Body of pancreas (tissue), 4 donors: Measurements from ENCODE around the gene CATSPER1. TPM values are rescaled to one million over a fixed set of nuclear protein-coding genes. Genes with fewer than 3 reads are reported as not detected.

ENCODE experiments used
- ATAC-seq: fragments of 150-250 bp; one replicate; pipeline ENCODE4 v1.9.1; 2016
- DNase-seq, 4 donors: peaks; one replicate each; pipeline ENCODE4 v3.0.0-alpha.2; 2019
- H3K27ac ChIP-seq, 4 donors: fragments of 200-600 bp; sonication (generic); 1 replicate in 3 of 4; 2 replicates in 1 of 4; pipeline versions ENCODE4 v1.5.1 to v1.6.1; 2016 to 2019; ENCODE audit warnings: mild to moderate bottlenecking in 1 of 4, mixed read lengths in 1 of 4, moderate library complexity in 1 of 4
- H3K27me3 ChIP-seq, 2 donors: fragments of 200-600 bp; sonication (generic); one replicate each; pipeline ENCODE4 v1.6.0; 2016; ENCODE audit warnings: mild to moderate bottlenecking in 1 of 2
- H3K36me3 ChIP-seq, 2 donors: fragments of 200-600 bp; sonication (generic); replicated peaks in 1 of 2; 2 replicates each; pipeline ENCODE4 v1.5.1; 2016; ENCODE audit warnings: low read depth in 2 of 2; ENCODE audit not compliant: insufficient read depth in 1 of 2
- H3K4me1 ChIP-seq: fragments of 200-600 bp; sonication (generic); one replicate; pipeline ENCODE4 v1.6.0; 2016
- H3K4me3 ChIP-seq, 2 donors: fragments of 200-600 bp; sonication (generic); 1 replicate in 1 of 2; 2 replicates in 1 of 2; pipeline ENCODE4 v1.5.1; 2016 to 2019
- H3K9me3 ChIP-seq, 3 donors: fragments of 200-600 bp; sonication (generic); 1 replicate in 2 of 3; 2 replicates in 1 of 3; pipeline ENCODE4 v1.5.1; 2016
- POLR2A ChIP-seq, 3 donors: fragments of 450-650 bp; IDR thresholded peaks; one replicate each; pipeline ENCODE4 v1.6.1; 2016; ENCODE audit warnings: antibody characterized with exemption in 3 of 3, mild to moderate bottlenecking in 2 of 3
- WGBS, 2 donors: methylation state at CpG; one replicate each; pipeline ENCODE4 v1.1.5; 2017; 5-methylcytosine and 5-hydroxymethylcytosine counted together
- intact Hi-C: fragments of 100-400 bp; cut with DNase I; formaldehyde crosslinking; loops from one replicate; pipeline ENCODE4 v1.15.1; 2023
- total RNA-seq, 2 donors: library from RNA; depleted of rRNA; stranded (reverse); fragments of >200 nt; gene quantifications; one replicate each; pipeline ENCODE4 v1.1.0, GENCODE V29; 2016
- TF ChIP-seq, protein P1 (sequence below), 7 experiments: fragments of 450-650 bp in 4 of 7; fragments of 200-600 bp in 3 of 7; sonication (generic) in 3 of 7; IDR thresholded peaks; one replicate each; pipeline ENCODE4 v1.5.1; 2016 to 2019; ENCODE audit warnings: antibody characterized with exemption in 7 of 7

The CATSPER1 gene
- total RNA-seq, 2 donors from 2014 or later, result not detected

DNA sequence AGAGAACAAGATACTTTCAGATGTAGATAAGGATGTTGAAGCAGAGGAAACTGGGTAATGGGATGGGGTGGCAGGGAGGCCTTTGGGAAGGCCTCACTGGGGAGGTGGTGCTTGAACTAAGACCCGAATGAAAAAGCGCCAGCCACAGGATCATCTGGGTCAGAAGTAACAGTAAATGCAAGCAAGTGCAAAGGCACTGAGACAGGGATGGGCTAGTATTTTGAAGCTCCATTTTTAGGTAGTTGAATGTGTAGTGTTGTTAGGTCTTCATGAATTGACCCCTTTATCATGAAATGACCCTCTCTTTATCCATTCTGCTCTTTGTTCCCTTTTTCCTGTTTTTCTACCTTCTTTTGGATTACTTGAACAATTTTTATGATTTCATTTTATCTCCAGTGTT is 37.6 kb upstream of the CATSPER1 start:
- Histone ChIP-seq H3K36me3 (peaks cover 30 to 61% of the 10 kb centered on the region in 2 donors), H3K27ac (no peak overlapping the region), H3K9me3 (no peaks in the 10 kb centered on the region), H3K4me3 (no peak overlapping the region), H3K4me1 (peaks cover 13% of the 10 kb centered on the region), H3K27me3 (no peaks in the 10 kb centered on the region)
- 90 to 93% methylated on average over 2 of the region's 2 CpGs for WGBS, 2 donors
- no peak for DNase-seq
- intact Hi-C loops, result loop anchor here (10.0 kb wide), 1 partner anchor 71 kb away; no protein-coding TSS in a partner anchor
- no peak for ATAC-seq
- no peak for TF ChIP-seq POLR2A (IDR thresholded peaks at IDR 0.05)
- TF ChIP-seq, protein P1, sequence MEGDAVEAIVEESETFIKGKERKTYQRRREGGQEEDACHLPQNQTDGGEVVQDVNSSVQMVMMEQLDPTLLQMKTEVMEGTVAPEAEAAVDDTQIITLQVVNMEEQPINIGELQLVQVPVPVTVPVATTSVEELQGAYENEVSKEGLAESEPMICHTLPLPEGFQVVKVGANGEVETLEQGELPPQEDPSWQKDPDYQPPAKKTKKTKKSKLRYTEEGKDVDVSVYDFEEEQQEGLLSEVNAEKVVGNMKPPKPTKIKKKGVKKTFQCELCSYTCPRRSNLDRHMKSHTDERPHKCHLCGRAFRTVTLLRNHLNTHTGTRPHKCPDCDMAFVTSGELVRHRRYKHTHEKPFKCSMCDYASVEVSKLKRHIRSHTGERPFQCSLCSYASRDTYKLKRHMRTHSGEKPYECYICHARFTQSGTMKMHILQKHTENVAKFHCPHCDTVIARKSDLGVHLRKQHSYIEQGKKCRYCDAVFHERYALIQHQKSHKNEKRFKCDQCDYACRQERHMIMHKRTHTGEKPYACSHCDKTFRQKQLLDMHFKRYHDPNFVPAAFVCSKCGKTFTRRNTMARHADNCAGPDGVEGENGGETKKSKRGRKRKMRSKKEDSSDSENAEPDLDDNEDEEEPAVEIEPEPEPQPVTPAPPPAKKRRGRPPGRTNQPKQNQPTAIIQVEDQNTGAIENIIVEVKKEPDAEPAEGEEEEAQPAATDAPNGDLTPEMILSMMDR (IDR thresholded peaks at IDR 0.05), result no peak

DNA sequence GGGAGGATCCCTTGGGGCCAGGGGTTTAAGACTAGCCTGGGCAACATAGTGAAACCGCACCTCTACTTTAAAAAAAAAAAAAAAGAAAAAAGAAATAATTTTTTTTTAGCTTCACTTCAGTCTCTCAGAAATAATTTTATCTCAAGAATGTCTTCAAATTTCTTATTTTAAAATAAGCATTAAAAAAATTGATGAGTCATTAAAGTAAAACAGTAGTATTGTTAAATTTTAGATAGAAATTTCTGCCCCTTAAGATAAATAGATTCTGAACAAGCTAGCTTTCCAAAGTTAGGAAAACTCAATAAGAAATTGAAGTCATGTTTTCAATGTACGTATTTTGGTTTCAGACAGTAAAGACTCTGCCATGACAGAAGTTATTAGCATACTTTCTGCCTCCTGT is 36.1 kb upstream of the CATSPER1 start:
- 90 to 94% methylated on average over 2 of the region's 2 CpGs for WGBS, 2 donors
- ATAC-seq, result no peak
- Histone ChIP-seq H3K27me3 (no peaks in the 10 kb centered on the region), H3K4me3 (no peak overlapping the region), H3K36me3 (peaks cover 30 to 69% of the 10 kb centered on the region in 2 donors), H3K9me3 (no peaks in the 10 kb centered on the region), H3K27ac (no peak overlapping the region), H3K4me1 (no peaks in the 10 kb centered on the region)
- DNase-seq, result no peak
- intact Hi-C loops, result loop anchor here (10.0 kb wide), 1 partner anchor 72 kb away; no protein-coding TSS in a partner anchor
- TF ChIP-seq, protein P1 (IDR thresholded peaks at IDR 0.05), result no peak
- no peak for TF ChIP-seq POLR2A (IDR thresholded peaks at IDR 0.05)

DNA sequence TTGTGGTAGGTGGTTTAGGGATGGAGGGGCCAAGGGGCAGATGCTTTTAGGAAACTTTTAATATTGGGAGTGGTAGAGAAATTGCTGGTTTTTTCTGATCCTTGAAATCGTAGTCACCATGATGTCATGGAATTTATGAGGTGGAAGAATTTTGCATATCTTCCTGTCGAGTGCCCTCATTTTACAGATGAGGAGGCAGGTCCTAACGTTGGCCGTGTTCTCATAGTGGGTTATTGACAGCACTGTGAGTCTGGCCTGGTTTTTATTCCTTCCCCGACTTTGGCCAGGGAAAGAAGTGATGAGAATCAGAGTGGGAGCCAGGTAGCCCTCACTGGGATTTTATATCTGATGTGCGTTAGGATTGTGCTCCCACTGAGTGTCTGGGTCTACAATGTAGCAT is 35.0 kb upstream of the CATSPER1 start:
- H3K9me3 ChIP-seq, result no peaks in the 10 kb centered on the region
- no peak for DNase-seq
- no peak overlapping the region for H3K27ac ChIP-seq
- peaks cover 33 to 69% of the 10 kb centered on the region in 2 donors for H3K36me3 ChIP-seq
- no peaks in the 10 kb centered on the region for H3K4me1 ChIP-seq
- no peaks in the 10 kb centered on the region for H3K27me3 ChIP-seq
- intact Hi-C loops, result loop anchor here (10.0 kb wide), 1 partner anchor 74 kb away; no protein-coding TSS in a partner anchor
- 60 to 71% methylated on average over 6 of the region's 6 CpGs for WGBS, 2 donors
- TF ChIP-seq, protein P1 (IDR thresholded peaks at IDR 0.05), result no peak
- TF ChIP-seq POLR2A (IDR thresholded peaks at IDR 0.05), result no peak
- no peak for ATAC-seq
- no peak overlapping the region for H3K4me3 ChIP-seq

DNA sequence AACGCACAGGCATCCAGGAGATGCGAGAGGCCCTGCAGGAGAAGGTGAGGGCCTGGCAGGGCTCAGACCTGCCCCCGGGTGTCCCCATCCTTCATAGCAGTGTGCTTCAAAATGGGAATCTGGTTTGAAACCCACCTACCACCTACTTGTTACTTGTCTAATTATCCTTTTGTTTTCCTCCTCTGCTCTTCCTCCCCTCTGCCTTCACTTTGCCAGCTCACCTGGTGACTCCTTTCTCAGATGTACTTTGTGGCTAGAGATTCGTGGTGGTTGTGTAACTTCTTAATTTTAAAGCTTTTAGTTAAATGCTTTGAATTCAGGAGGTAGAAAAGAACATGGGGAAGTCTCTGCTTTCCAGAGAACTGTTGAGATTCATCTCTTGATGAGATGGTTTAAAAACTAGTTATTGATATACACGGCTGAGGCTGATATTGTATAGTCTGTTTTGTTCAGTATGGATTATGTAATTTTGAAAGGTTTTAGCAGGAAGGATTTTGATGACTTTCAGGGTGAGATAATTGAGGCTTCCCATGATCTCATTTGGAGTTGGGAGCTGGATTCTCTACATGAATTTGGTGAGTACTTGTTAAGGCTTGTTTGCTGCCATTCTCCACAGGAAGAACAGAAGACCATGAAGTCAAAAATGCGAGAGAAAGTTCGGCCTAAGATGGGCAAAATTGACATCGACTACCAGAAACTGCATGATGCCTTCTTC is 33.8 kb upstream of the CATSPER1 start:
- Histone ChIP-seq H3K36me3 (peaks cover 29 to 65% of the 10 kb centered on the region in 2 donors), H3K9me3 (no peaks in the 10 kb centered on the region), H3K4me3 (no peak overlapping the region), H3K27ac (no peak overlapping the region), H3K27me3 (no peaks in the 10 kb centered on the region), H3K4me1 (no peaks in the 10 kb centered on the region)
- no peak for ATAC-seq
- no peak for TF ChIP-seq POLR2A (IDR thresholded peaks at IDR 0.05)
- TF ChIP-seq, protein P1 (IDR thresholded peaks at IDR 0.05), result no peak
- DNase-seq, result no peak
- WGBS, 2 donors, result 73 to 77% methylated on average over 8 of the region's 8 CpGs
- intact Hi-C loops, result loop anchor here (10.0 kb wide), 1 partner anchor 75 kb away; no protein-coding TSS in a partner anchor

DNA sequence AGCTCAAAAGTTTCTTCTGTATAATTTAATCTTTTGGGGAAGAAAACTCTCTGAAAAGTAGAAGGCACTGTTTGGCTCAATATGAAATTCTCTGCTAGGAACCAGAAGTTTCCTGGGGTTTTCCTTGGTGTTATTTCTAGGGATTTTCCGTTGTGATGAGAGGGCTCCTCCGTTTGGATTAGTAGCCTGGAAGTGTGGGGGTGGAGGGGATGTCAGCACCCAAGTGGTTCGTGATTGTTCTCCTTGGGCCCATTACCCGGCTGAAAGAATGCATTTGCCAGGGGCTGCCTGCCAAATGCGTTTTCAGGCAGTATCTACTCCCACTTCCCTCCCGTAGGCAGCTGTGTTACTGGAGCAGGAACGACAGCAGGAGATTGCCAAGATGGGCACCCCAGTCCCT is 30.2 kb upstream of the CATSPER1 start:
- H3K9me3 ChIP-seq, result no peaks in the 10 kb centered on the region
- H3K4me3 ChIP-seq, result no peak overlapping the region
- ATAC-seq (no peak), DNase-seq (no peak)
- H3K27ac ChIP-seq, result no peak overlapping the region
- intact Hi-C loops, result no loop called here
- H3K36me3 ChIP-seq, result peaks cover 26 to 50% of the 10 kb centered on the region in 2 donors
- peaks cover 22% of the 10 kb centered on the region for H3K4me1 ChIP-seq
- H3K27me3 ChIP-seq, result no peaks in the 10 kb centered on the region
- 65 to 67% methylated on average over 7 of the region's 7 CpGs for WGBS, 2 donors
- TF ChIP-seq POLR2A (IDR thresholded peaks at IDR 0.05), result no peak
- TF ChIP-seq, protein P1 (IDR thresholded peaks at IDR 0.05), result no peak
